ENCODE data around the gene ARHGEF28.

Gene ARHGEF28

DNA sequence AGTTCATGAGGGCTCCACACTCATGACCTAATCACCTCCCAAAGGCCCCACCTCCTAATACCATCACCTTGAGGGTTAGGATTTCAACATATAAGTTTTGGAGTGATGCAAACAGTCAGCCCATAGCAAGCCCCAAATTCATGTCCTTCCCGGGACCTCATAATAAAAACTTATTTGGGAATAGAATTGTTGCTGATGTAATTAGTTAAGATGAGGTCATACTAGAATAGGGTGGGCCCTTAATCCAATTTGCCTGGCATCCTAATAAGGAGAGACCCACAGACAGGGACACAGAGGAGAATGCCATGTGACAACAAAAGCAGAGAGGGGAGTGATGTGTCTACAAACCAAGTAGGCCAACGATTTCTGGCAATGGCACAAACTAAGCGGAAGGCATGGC, 347.1 kb downstream of the ARHGEF28 start:
- no peak for DNase-seq

DNA sequence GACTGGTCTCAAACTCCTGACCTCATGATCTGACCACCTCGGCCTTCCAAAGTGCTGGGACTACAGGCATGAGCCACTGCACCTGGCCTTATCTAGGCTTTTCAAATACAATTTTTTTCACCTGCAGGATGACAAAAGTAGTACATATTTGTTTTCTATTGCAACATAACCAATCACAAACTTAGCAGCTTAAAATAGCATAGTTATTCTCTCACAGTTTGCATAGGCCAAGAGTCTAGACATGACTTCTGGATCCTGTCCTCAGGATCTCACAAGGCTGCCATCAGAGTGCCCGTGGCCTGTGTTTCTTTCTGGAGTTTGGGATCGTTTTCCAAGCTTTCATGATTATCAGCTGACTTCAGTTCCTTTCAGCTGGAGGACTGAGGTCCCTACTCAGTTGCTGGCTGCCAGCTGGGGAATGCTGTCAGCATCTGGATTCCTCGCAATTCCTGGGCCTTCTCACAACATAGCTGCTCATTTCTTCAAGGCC, 348.9 kb downstream of the ARHGEF28 start:
- DNase-seq, result no peak

GRCh38 chr5:73975845-73976244, 349.8 kb downstream of the ARHGEF28 start:
- no peak for DNase-seq

GRCh38 chr5:73977146-73977545, 351.1 kb downstream of the ARHGEF28 start:
- no peak for DNase-seq

DNA sequence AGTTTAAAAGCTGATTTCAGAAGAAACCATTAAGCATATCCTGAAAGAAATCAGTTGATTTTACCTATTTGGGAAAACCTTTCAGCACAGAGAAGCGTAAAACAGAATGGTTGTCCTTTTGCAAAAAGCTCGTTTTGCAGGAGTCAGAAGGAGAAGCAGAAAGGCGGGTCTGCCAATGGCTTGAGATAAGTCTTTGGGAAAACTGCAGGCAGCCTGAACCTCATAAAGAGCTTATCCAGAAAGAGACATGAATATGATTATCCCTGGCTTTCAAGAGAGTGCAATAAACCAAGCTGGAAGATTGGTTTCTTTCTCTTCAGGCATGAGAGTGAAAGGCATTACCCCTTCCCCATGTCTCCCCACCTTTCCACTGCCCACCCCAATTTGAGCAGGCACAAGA, 353.3 kb downstream of the ARHGEF28 start:
- no peak for DNase-seq

- no peak for DNase-seq
Observed at GRCh38 chr5:73981704-73982103, 355.7 kb downstream of the ARHGEF28 start.

- DNase-seq, result no peak
Observed at GRCh38 chr5:73983644-73984043, 357.6 kb downstream of the ARHGEF28 start.

GRCh38 chr5:73985145-73985544, 359.1 kb downstream of the ARHGEF28 start:
- DNase-seq, result no peak

GRCh38 chr5:73986729-73987128, 360.7 kb downstream of the ARHGEF28 start:
- no peak for DNase-seq

- no peak for DNase-seq
Observed at GRCh38 chr5:73987915-73988314, 361.9 kb downstream of the ARHGEF28 start.

GRCh38 chr5:73989956-73990355, 364.0 kb downstream of the ARHGEF28 start:
- no peak for DNase-seq

All from NCI-H774 (cell line).